Lower lobe of right lung (tissue), 2 donors: Measurements from ENCODE around the gene UTS2. TPM values are rescaled to one million over a fixed set of nuclear protein-coding genes. Genes with fewer than 3 reads are reported as not detected.

Source experiments
- ATAC-seq, 2 donors: fragments of 200-7000 bp; cut with Tn5 transposase; one replicate each; pipeline ENCODE4 v1.9.1; 2020 to 2022; ENCODE audit warnings: mild to moderate bottlenecking in 2 of 2, moderate library complexity in 2 of 2
- DNase-seq: peaks from one replicate; pipeline ENCODE4 v3.0.0-alpha.2; 2020
- H3K27ac ChIP-seq: fragments of 200-600 bp; one replicate; pipeline ENCODE4 v1.8.0; 2022
- H3K27me3 ChIP-seq: fragments of 200-600 bp; one replicate; pipeline ENCODE4 v1.8.0; 2022; ENCODE audit warnings: low read depth
- H3K36me3 ChIP-seq: fragments of 200-600 bp; one replicate; pipeline ENCODE4 v1.8.0; 2022; ENCODE audit warnings: mild to moderate bottlenecking
- H3K4me1 ChIP-seq: fragments of 200-600 bp; one replicate; pipeline ENCODE4 v1.8.0; 2022
- H3K4me3 ChIP-seq: fragments of 200-600 bp; one replicate; pipeline ENCODE4 v1.8.0; 2022; ENCODE audit warnings: mild to moderate bottlenecking
- H3K9me3 ChIP-seq: fragments of 200-600 bp; one replicate; pipeline ENCODE4 v1.8.0; 2022
- CTCF ChIP-seq: fragments of 200-600 bp; IDR thresholded peaks from one replicate; pipeline ENCODE4 v1.8.0; 2022; ENCODE audit warnings: antibody characterized with exemption, mild to moderate bottlenecking
- intact Hi-C: fragments of 100-400 bp; cut with DNase I; formaldehyde crosslinking; loops from one replicate; pipeline ENCODE4 v1.11.0; 2022
- total RNA-seq: library from RNA; stranded (reverse); fragmentation: NEBNext Ultra II Directional; extraction: Animal tissue kit (Norgen Biotek cat#: 25700); gene quantifications from one replicate; pipeline ENCODE4 v1.2.1, GENCODE V29; 2021
- donor health status: DM: no; HTN: yes; CAD: no; lungs with severe emphysema.

The UTS2 gene
- total RNA-seq, 1 donor from 2014 or later, result not detected

- intact Hi-C loops, result no loop called here
- H3K4me1 ChIP-seq, result peaks cover 8% of the 10 kb centered on the region
- ATAC-seq, result no peak
Observed at GRCh38 chr1:7884757-7885156, 31.9 kb upstream of the UTS2 start.

GRCh38 chr1:7879228-7879627 lies 26.4 kb upstream of the UTS2 start:
- H3K4me1 ChIP-seq, result no peaks in the 10 kb centered on the region
- H3K27me3 ChIP-seq, result no peaks in the 10 kb centered on the region
- no peak for DNase-seq
- no peak overlapping the region for H3K27ac ChIP-seq
- H3K9me3 ChIP-seq, result peaks cover 5% of the 10 kb centered on the region
- TF ChIP-seq CTCF, result no peak
- intact Hi-C loops, result no loop called here
- no peak overlapping the region for H3K4me3 ChIP-seq
- H3K36me3 ChIP-seq, result no peaks in the 10 kb centered on the region
- ATAC-seq, result no peak

More at GRCh38 chr1:7884757-7885156, 31.9 kb upstream of the UTS2 start:
- TF ChIP-seq CTCF, result no peak
- Histone ChIP-seq H3K9me3 (no peaks in the 10 kb centered on the region), H3K27ac (no peak overlapping the region), H3K36me3 (no peaks in the 10 kb centered on the region), H3K27me3 (no peaks in the 10 kb centered on the region), H3K4me3 (no peak overlapping the region)
- DNase-seq, result no peak

GRCh38 chr1:7878027-7878426 lies 25.2 kb upstream of the UTS2 start:
- DNase-seq, result no peak
- Histone ChIP-seq H3K4me3 (no peak overlapping the region), H3K27ac (no peak overlapping the region), H3K4me1 (no peaks in the 10 kb centered on the region), H3K36me3 (no peaks in the 10 kb centered on the region), H3K9me3 (peaks cover 5% of the 10 kb centered on the region), H3K27me3 (no peaks in the 10 kb centered on the region)
- TF ChIP-seq CTCF, result no peak
- ATAC-seq, result no peak
- intact Hi-C loops, result no loop called here

GRCh38 chr1:7873801-7874795 lies 21.2 kb upstream of the UTS2 start:
- no peak for TF ChIP-seq CTCF
- ATAC-seq (peak in 1 of 2 donors; percentile 23), DNase-seq (no peak)
- Histone ChIP-seq H3K27me3 (no peaks in the 10 kb centered on the region), H3K9me3 (peaks cover 5% of the 10 kb centered on the region), H3K4me1 (no peaks in the 10 kb centered on the region), H3K4me3 (no peak overlapping the region), H3K36me3 (no peaks in the 10 kb centered on the region), H3K27ac (no peak overlapping the region)
- intact Hi-C loops, result no loop called here

GRCh38 chr1:7871136-7871535 lies 18.3 kb upstream of the UTS2 start:
- Histone ChIP-seq H3K36me3 (no peaks in the 10 kb centered on the region), H3K4me3 (no peak overlapping the region), H3K9me3 (no peaks in the 10 kb centered on the region), H3K27me3 (no peaks in the 10 kb centered on the region), H3K4me1 (no peaks in the 10 kb centered on the region), H3K27ac (no peak overlapping the region)
- DNase-seq (no peak), ATAC-seq (no peak)
- intact Hi-C loops, result no loop called here
- TF ChIP-seq CTCF, result no peak
